Stomach (tissue), 9 donors: Measurements from ENCODE around the gene PRDM2. TPM values are rescaled to one million over a fixed set of nuclear protein-coding genes. Genes with fewer than 3 reads are reported as not detected.
"Not testable (repeated sequence)": the region's sequence is repeated elsewhere in the genome, so short reads cannot be mapped to it uniquely, and the experiment has no call there.

Experiments
- DNase-seq, 2 donors: peaks; one replicate each; pipeline versions ENCODE4 v3.0.0 to v3.0.0-alpha.2; 2013 to 2019
- H3K27ac ChIP-seq, 5 donors: fragments of 200-600 bp in 4 of 5; sonication (generic) in 4 of 5; one replicate each; pipeline ENCODE4 v1.5.1; 2013 to 2019; ENCODE audit warnings: mild to moderate bottlenecking in 1 of 5, moderate library complexity in 1 of 5
- H3K27me3 ChIP-seq, 3 donors: fragments of 200-600 bp; sonication (generic); one replicate each; pipeline ENCODE4 v1.5.1; 2017 to 2019; ENCODE audit warnings: mixed run types in 1 of 3
- H3K36me3 ChIP-seq, 4 donors: fragments of 200-600 bp; sonication (generic); 1 replicate in 3 of 4; 2 replicates in 1 of 4; pipeline ENCODE4 v1.5.1; 2016 to 2019
- H3K4me1 ChIP-seq, 4 donors: fragments of 200-600 bp; sonication (generic); one replicate each; pipeline ENCODE4 v1.5.1; 2016 to 2019
- H3K4me3 ChIP-seq, 4 donors: fragments of 200-600 bp; sonication (generic) in 3 of 4; one replicate each; pipeline ENCODE4 v1.5.1; 2016 to 2019; ENCODE audit warnings: mild to moderate bottlenecking in 1 of 4
- H3K9me3 ChIP-seq, 4 donors: fragments of 200-600 bp; sonication (generic); one replicate each; pipeline ENCODE4 v1.5.1; 2016 to 2019
- EP300 ChIP-seq: sonication (generic); formaldehyde crosslinking; IDR thresholded peaks from one replicate; pipeline ENCODE4 v1.6.1; 2017; ENCODE audit warnings: antibody characterized with exemption
- POLR2A ChIP-seq, 4 donors: fragments of 450-650 bp; IDR thresholded peaks; one replicate each; pipeline ENCODE4 v1.6.1; 2016; ENCODE audit warnings: antibody characterized with exemption in 4 of 4, control low read depth in 2 of 4, mild to moderate bottlenecking in 1 of 4, moderate library complexity in 1 of 4
- POLR2AphosphoS5 ChIP-seq, 3 donors: sonication (generic); formaldehyde crosslinking; IDR thresholded peaks; one replicate each; pipeline ENCODE4 v1.6.1; 2016; ENCODE audit warnings: antibody characterized with exemption in 3 of 3
- WGBS, 5 donors: extraction: QIAGEN DNeasy Blood & Tissue Kit in 3 of 5; methylation state at CpG; one replicate each; pipeline versions ENCODE4 v1.1.5 to v1.1.7; 2013 to 2018; 5-methylcytosine and 5-hydroxymethylcytosine counted together
- intact Hi-C: fragments of 100-400 bp; cut with DNase I; formaldehyde crosslinking; loops from one replicate; pipeline ENCODE4 v1.15.1; 2023; ENCODE audit warnings: low total_unique reads
- polyA plus RNA-seq, 3 donors: library from polyadenylated mRNA; stranded (reverse); fragments of 200-250 nt; gene quantifications; one replicate each; pipeline ENCODE4 v1.2.3, GENCODE V29; 2013
- total RNA-seq, 5 donors: library from RNA; depleted of rRNA; stranded (reverse); fragments of >200 nt; gene quantifications; one replicate each; pipeline versions ENCODE4 v1.1.0 to v1.2.3, GENCODE V29; 2014 to 2016
- TF ChIP-seq, protein P1 (sequence below), 7 experiments: fragments of 450-650 bp in 4 of 7; fragments of 200-600 bp in 3 of 7; sonication (generic) in 3 of 7; IDR thresholded peaks; one replicate each; pipeline ENCODE4 v1.5.1; 2016 to 2019; ENCODE audit warnings: antibody characterized with exemption in 7 of 7, control low read depth in 2 of 7, mild to moderate bottlenecking in 1 of 7
- donor health status: healthy with polysubstance abuse.
- donor health status: Bipolar disorder and iron deficiency.
- donor health status: healthy.

Gene PRDM2
- total and polyA plus RNA-seq, 8 donors, result 10.1 to 77.7 (median 24.8) TPM

DNA sequence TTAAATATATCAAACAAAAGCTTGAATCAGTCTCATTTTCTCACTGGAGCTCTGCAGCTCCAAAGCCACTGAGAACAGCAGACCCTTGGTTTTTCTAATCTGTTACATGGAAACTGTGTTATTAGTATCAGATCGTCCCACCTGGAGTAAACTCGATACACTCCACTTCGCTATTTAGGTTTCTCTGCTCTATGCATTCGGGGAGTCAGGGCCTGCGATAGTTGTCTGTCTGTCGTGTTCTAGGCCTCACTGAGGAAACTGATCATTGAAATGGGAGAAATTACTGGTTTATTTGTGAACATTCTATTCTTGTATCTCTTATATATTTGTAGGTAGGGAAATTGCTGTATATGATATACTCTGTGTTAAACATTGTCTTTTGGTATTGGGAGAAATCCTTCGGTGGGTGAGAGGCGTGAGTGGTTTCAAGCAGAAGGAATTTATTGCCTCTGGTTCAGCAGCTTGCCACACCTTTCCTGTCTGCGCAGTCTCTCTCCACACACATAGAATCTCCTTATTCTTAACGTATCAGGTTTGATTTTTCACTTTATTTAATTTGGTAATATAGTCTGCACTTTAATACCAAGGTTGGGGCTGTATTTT lies 8.5 kb downstream of the PRDM2 start:
- H3K27me3 ChIP-seq, result no peaks in the 10 kb centered on the region
- intact Hi-C loops, result no loop called here
- no peak for DNase-seq

DNA sequence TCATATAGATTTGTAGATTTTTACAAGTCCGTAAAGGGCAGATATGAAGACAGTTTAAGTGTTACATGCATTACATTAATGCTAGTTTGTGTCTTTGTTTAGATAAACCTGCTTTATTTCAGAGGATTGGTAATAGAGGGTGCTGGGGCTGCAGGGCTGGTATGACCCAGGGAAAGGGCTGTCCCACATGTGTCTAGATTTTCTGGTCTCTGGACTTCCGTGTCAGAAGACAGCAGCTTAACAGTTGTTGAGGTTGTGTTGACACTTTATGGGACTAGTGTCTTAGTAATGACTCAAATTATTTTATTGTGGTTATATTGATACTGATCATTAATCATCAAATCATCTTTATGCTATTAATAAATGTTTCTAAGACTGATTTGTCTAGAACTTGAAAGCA lies 10.1 kb downstream of the PRDM2 start:
- no peaks in the 10 kb centered on the region for H3K9me3 ChIP-seq
- 72 to 83% (median 77%) methylated on average over 2 of the region's 2 CpGs for WGBS, 5 donors
- H3K27ac ChIP-seq, result no peak overlapping the region
- intact Hi-C loops, result no loop called here
- H3K27me3 ChIP-seq, result no peaks in the 10 kb centered on the region
- H3K4me3 ChIP-seq, result no peak overlapping the region
- no peak for DNase-seq
- peaks cover 0 to 26% (median 10%) of the 10 kb centered on the region in 4 donors for H3K4me1 ChIP-seq
- TF ChIP-seq POLR2AphosphoS5 (IDR thresholded peaks at IDR 0.05) (no peak), EP300 (no peak), POLR2A (IDR thresholded peaks at IDR 0.05) (no peak)
- TF ChIP-seq, protein P1, sequence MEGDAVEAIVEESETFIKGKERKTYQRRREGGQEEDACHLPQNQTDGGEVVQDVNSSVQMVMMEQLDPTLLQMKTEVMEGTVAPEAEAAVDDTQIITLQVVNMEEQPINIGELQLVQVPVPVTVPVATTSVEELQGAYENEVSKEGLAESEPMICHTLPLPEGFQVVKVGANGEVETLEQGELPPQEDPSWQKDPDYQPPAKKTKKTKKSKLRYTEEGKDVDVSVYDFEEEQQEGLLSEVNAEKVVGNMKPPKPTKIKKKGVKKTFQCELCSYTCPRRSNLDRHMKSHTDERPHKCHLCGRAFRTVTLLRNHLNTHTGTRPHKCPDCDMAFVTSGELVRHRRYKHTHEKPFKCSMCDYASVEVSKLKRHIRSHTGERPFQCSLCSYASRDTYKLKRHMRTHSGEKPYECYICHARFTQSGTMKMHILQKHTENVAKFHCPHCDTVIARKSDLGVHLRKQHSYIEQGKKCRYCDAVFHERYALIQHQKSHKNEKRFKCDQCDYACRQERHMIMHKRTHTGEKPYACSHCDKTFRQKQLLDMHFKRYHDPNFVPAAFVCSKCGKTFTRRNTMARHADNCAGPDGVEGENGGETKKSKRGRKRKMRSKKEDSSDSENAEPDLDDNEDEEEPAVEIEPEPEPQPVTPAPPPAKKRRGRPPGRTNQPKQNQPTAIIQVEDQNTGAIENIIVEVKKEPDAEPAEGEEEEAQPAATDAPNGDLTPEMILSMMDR (IDR thresholded peaks at IDR 0.05), result no peak
- H3K36me3 ChIP-seq, result no peaks in the 10 kb centered on the region

More for the DNA sequence above, 8.5 kb downstream of the PRDM2 start:
- no peak for TF ChIP-seq POLR2A (IDR thresholded peaks at IDR 0.05)
- TF ChIP-seq, protein P1 (IDR thresholded peaks at IDR 0.05), result no peak
- TF ChIP-seq POLR2AphosphoS5 (IDR thresholded peaks at IDR 0.05), result no peak
- no peak for TF ChIP-seq EP300
- Histone ChIP-seq H3K4me3 (no peak overlapping the region), H3K9me3 (no peaks in the 10 kb centered on the region), H3K27ac (no peak overlapping the region), H3K4me1 (peaks cover 0 to 36% (median 13%) of the 10 kb centered on the region in 4 donors), H3K36me3 (no peaks in the 10 kb centered on the region)
- WGBS, 5 donors, result 57 to 75% (median 59%) methylated on average over 10 of the region's 10 CpGs

DNA sequence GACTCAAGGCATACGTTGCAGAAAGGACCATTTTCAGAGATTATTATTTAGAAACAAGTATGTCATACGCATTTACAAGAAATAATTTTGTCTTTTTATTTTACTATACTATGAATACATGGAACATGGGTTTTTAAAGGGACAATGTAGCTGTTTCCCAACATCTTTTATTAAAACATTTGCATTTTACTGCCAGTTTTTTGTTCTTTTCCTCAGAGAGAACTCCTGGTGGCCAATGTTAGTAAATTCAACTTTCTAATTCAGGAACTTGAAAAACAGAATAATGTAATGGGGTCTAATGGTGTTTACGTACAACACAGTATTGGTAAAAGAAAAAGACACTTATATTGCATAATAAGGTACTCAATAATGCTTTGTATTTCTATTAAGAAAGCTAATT lies 14.9 kb downstream of the PRDM2 start:
- Histone ChIP-seq H3K4me1 (peaks cover 0 to 7% (median 0%) of the 10 kb centered on the region in 4 donors), H3K27me3 (no peaks in the 10 kb centered on the region), H3K27ac (no peak overlapping the region), H3K36me3 (no peaks in the 10 kb centered on the region), H3K9me3 (no peaks in the 10 kb centered on the region), H3K4me3 (no peak overlapping the region)
- no peak for DNase-seq
- intact Hi-C loops, result no loop called here
- 82 to 95% (median 89%) methylated on average over 3 of the region's 3 CpGs for WGBS, 5 donors
- TF ChIP-seq EP300, result no peak
- TF ChIP-seq, protein P1 (IDR thresholded peaks at IDR 0.05), result peak in 1 of 7 experiments; percentile 26
- TF ChIP-seq POLR2A (IDR thresholded peaks at IDR 0.05), result no peak
- no peak for TF ChIP-seq POLR2AphosphoS5 (IDR thresholded peaks at IDR 0.05)

DNA sequence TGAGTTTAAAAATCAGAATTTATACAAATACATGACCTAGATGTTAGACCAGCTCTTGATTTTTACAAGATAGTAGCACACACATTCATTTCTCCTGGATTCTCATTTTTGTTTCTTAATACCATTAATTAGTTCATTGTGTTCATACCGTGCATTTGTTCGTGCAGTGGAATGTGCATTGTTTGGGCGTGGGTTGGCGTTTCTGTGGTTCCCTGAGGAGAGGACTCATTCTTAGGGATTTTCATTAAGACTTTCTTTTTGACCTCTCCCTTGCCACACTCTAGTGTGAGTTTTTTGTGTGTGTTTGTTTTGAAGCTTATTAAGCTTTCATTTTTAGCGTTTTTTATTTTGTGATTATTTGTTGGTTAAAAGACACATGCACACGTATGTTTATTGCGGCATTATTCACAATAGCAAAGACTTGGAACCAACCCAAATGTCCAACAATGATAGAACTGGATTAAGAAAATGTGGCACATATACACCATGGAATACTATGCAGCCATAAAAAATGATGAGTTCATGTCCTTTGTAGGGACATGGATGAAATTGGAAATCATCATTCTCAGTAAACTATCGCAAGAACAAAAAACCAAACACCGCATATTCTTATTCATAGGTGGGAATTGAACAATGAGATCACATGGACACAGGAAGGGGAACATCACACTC lies 15.8 kb downstream of the PRDM2 start:
- intact Hi-C loops, H3K9me3 ChIP-seq, DNase-seq, H3K27ac ChIP-seq, H3K4me3 ChIP-seq, H3K4me1 ChIP-seq, H3K36me3 ChIP-seq, H3K27me3 ChIP-seq: not testable (repeated sequence)
- 92 to 98% (median 96%) methylated on average over 7 to 9 of the region's 9 CpGs for WGBS, 5 donors
